NCI-H2107 treated with DMSO at 0.1 percent for 48 hours (cell line): ENCODE results near the gene NECTIN1.
"Not testable (repeated sequence)": the region's sequence is repeated elsewhere in the genome, so short reads cannot be mapped to it uniquely, and the experiment has no call there.

Experiments used
- DNase-seq: peaks from one replicate; lab custom pipeline; 2025; ENCODE audit not compliant: unreplicated experiment; lab: John Stamatoyannopoulos, UW

The NECTIN1 gene

DNA sequence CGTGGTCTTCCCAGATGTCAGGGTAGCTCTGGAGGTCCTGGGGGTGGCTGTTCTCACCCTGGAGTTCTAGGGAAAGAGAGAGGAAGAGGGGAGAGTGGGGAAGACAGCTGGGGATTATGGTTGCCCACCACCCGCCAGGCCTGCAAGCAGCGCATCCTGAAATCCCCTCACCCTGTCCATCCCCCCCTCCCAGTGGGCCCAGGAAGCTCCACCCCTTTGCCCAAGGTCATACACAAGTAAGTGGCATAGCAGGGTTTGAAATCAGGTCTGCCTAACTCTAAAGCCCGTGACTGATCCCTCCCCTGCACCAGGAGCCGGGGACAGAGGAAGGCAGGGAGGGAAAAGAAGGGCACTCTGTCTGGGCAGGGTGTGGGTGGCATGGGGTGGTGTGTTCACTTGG is 105.3 kb downstream of the NECTIN1 start:
- no peak for DNase-seq

DNA sequence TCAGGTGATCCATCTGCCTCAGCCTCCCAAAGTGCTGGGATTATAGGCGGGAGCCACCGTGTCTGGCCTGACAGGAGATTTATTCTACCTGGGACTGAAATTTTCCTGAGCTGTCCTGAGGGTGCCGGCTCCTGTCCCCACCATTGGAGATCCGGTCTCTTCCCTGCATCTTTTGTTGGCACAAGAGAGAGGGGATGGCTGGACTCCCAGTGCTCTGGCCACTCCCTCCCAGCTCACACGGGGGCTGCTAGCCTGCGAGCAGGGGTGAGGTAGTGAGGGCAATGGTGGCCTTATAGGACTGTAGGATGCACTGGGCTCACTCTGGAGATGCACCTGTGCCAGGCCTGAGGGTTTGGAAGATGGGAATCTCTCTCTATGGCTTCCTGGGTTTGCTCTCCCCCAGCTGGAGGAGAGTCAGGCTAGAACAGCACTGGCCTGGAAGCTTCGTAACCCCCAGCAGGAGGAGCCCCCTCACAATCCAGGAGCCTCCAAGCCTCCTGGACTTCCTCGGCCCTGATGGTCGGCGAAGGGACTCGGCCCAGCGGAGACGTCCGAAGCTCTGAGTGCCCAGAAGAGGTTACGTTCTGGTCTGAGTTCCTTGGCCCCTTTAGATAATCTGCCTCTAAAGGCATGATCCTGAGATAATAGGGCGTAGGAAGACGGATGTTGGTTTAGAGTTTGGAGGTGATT is 106.4 kb downstream of the NECTIN1 start:
- DNase-seq = no peak

DNA sequence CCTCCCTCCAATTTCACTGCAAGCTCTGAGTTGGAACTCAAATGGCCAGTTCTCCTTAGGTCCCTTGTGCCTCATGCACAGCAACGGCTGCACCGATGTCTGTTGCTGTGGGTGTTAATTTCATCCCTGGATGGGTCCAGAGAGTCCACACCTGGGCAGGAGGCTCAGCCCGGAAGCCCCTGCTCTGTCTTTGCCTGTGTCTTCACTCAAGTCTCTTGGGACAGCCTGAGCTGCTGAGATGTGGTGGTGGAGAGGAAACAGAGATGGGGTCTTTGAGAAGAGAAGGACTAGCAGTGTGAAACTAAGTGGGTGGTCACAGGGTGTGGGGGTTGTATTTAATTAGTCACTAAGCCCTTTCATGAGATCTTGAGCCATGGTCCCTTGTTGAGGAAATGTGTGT is 109.3 kb downstream of the NECTIN1 start:
- DNase-seq = no peak

GRCh38 chr11:119618208-119618909 is 110.6 kb downstream of the NECTIN1 start:
- DNase-seq = no peak

DNA sequence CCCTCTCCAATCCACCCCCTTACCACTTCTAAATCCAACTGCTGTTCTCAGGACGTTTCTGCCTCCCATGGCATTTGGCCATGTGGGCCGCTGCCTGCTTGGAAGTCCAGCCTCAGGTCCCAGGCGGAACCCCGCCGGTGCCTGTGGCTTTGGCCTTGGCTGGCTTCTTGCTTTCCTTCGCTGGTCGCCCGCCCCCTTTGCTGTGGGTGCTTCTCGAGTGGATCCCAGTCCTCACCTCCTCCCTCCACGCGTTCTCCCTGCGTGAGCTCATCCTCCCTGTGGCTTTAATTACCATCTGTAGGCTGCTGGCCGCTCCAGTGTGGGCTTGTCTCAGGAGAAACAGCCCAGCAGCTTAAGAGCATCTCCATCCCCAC is 111.7 kb downstream of the NECTIN1 start:
- DNase-seq = no peak

DNA sequence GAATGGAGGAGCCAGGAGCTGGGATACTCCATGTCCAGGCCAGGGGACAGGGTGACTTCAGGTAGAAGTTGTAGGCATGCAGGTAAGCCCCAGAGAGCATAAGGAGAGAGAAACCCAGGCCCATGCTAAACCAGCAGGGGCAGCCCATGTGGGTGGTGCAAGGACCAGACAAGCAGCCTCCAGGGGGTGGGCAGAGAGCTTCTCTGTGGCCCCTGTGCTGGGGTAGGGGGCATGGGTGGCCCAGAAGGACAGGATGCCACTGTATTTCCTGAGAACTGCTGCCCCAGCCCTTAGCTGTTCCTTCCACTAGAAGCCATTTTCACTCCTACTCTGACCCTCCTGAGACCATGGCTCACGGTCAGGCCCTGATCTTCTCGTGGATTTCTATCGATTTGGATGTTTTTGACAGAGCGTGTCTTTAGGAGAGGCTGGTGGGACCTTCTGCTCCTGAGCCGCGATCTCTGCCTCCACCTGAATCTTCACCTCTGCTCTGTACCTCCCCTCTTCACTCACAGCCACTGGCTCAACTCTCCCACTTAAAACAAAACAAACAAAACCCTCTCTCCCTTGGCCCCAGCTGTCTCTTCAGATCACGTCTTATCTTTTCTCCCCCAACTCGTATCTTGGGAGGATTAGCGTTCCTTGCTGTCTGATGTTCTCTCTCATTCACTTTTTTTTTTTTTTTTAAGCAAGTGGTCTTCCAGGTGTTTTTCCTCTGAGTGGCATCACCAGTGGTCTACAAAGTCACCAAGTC is 112.2 kb downstream of the NECTIN1 start:
- no peak for DNase-seq

- DNase-seq = no peak
These were observed 113.2 kb downstream of the NECTIN1 start for GRCh38 chr11:119615882-119616196.

DNA sequence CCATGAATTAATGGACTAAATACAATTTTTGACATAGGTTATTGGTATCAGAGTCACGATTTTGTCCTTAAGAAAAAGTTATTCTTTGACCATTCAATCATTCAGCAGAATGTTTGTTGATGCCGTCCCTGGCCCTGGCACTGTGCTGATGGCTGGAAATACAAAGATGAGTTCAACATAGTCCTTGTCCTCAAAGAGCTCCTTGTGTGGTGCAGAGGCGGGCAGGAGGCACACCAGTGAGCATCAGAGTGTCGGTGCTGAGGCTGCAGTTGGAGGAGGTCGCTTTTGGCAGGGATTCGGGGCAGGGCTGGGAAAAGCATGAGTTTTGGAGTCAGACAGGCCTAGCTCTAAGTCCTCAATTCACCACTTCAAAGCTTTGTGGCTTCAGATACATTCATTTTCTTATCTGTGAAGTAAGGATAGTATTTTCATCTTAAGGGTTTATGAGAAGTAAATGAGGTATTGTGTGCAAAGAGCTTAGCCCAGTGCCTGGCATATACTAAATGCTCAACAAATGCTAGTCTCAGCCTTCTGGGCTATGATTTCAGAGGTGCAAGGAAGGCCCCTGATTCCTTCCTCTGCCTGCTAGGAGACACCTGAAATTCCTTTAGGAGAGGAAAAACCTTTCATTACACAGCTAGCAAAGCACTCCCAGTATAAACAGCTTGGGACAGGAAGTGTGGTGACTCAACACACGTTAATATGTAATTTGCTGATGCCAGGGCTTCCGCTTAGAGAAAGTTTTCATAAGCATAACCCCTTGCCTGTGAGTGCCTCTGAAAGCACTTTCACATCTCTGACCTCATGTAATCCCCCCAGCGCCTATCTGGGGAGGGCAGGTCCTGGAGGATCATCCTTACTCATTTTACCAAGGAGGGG is 113.8 kb downstream of the NECTIN1 start:
- no peak for DNase-seq

DNA sequence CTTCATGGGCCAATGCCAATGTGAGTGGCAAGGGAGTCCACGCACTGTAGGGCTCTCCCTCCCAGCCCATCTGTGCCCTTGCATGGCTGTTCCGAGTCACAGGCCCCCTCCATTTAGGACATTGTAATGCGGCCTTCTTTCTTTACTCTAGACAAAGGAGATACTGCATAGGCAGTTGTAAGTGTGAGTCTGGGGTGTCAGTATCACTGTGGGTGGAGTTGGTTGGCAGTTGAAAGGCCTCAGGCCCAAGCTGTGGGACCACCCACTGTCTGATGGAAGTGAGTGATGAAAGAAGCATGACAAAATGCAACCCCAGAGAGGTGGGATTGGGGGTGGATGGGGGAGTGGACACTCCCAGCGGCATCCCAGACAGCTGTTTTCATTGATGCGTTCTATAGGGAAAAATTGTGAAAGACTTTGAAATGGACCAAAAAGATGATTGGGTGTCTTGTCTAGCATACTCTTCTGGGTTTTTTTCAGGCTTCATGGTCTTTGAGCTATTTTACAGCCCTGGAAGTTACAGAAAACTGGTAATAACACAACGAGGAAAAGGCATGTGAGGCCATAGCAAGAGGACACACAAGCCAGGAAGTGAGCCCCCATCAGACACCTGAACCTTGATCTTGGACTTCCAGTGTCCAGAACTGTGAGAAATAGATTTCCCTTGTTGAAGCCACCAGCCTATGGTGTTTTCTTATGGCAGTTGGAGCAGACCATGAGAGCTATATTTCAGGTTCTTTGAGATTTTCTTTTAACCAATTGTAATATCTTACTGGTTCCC is 114.6 kb downstream of the NECTIN1 start:
- DNase-seq = no peak

- DNase-seq = no peak
These were observed 116.2 kb downstream of the NECTIN1 start for GRCh38 chr11:119612814-119613213.

DNA sequence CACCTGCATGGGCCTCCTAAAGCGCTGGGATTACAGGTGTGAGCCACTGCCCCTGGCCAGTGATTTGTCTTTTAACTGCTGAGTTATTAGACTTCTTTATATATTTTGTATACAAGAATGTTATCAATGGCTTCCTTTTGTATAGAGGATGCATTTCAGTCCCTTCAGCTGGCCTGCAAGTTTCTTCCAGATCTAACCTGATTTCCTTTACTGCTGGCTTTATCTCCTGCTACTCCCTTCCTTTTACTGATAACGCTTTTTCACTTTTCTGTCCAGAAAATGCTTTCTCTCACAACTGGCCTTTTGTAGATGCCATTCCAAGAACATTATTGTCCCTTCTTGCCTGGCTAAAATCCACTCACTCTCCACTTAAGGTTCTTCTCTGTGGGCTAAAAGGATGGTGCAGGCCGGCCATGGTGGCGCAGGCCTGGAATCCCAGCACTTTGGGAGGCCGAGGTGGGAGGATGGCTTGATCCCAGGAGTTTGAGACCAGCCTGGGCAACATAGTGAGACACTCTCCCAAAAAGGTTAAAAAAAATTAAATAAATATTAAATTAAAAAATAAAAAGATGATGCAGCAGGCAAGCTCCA is 118.1 kb downstream of the NECTIN1 start:
- no peak for DNase-seq

DNA sequence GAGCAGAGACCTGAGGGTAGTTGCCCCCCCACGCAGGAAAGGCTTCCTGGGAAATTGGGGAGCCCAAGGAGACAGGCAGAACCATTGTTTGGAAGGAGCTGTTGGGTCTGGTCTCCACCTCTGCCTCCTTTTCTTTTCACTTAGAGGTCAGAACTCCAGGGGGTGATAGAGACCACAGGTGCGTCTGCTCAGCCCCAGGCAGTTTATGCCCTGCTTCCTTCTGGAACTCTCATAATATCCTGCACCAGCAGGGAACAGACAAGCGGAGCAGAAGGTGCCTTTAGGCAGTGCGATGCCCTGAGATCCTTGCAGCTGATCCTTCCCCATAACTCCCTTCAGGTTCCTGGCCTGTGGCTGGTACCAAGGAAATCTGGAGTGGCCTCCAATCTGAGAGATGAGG is 120.2 kb downstream of the NECTIN1 start:
- peak; percentile 11 for DNase-seq

DNA sequence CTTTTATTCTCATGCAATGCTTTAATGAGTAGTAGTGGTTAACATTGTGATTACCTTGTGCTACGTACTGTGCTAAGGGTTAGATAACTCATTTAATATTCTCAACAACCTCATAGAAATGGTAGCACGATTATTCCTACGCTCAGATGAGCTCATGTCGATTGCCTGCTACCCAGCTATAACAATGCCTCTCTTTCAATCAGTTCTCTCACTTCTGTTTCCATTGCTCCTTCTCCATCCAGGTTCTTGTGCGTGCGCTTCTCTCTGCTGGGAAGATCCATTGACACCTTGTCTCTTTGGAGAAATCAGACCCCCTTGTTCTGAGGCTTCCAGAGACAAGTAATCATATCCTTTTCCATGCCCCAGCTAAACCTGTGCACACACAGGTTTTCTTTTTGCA is 120.8 kb downstream of the NECTIN1 start:
- peak; percentile 24 for DNase-seq

DNA sequence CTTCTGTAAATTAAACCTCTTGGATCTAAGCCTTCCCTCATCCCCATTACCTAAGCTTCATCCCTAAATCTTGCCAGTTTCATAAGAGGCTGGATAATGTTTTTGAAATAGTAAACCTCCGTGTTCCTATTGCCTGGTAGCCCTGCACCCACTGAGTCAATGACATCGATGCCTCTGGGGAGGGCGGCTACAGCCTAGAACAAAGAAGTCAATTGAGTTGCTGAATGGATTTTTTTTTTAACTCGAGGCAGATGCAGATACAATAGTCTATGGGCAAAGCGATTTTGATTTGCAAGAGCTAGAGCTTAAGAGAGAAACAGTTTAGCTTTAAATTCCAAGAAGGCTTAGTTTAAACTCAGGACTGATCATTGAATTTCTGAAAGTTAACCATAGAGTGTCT is 121.3 kb downstream of the NECTIN1 start:
- DNase-seq = peak; percentile 78

DNA sequence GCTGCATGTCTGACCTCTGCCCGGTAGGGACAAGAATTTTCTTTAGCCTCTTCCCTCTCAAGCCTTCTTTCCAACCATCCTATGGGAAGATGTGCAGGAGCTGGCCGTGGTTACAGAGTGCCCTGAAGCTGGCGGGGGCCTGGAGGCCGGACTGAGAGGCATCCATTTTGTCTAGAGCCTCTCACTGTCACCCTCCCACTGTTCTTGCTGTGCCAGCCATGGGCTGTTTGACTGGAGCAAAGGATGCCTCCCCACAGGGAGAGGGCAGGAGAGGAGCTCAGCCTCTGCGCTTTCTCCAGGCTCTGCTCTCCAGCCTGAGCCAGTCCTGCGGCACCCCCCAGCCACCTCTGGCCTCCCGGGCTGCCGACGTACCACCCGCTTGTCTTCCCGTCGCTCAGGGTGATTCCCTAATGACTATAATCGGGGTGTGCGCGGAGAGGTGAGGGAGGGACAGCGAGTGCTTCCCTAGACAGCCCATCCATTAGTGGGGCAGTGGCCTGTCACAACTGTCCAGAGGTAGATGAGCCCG is 123.8 kb downstream of the NECTIN1 start:
- no peak for DNase-seq

- no peak for DNase-seq
These were observed 126.1 kb downstream of the NECTIN1 start for GRCh38 chr11:119602745-119603373.

GRCh38 chr11:119599864-119600541 is 129.0 kb downstream of the NECTIN1 start:
- no peak for DNase-seq

GRCh38 chr11:119595941-119596340 is 133.1 kb downstream of the NECTIN1 start:
- DNase-seq = not testable (repeated sequence)
